Measurements from ENCODE around the gene MERTK.
"Not testable (repeated sequence)": the region's sequence is repeated elsewhere in the genome, so short reads cannot be mapped to it uniquely, and the experiment has no call there.

MERTK gene

DNA sequence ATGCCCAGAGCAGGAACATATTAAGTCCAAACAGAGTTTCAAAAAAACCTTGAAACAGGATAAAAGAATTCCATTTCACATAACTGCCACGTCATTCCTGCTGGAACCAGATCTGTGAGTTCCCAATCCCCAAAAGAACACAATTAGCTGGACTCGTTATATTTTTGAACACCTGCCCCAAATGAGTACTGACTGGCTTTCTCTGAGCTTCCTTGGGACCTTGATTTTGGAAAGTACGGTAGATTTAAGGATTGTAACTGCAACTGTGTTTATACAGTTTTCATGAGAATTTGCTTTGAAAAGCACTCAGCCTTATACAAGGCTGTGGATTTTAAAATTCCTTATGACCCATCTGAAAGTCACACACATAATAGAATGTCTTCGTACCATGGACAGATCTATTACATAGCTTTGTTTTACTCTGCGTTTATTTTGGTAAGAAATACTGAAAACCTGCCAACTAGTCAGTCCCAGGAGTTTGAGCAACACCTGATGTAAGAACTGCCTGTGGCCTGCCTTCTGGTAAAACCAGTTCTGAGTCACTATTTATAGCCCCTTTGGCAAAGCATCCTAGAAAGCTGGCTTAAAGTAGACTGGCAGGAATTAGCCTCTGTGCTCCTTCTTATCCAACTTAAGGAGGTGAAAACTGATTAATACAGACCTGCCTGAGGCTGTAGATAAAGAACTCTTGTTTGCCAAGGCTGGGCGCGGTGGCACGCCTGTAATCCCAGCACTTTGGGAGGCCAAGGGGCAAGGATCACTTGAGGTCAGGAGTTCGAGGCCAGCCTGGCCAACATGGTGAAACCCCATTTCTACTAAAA lies 48.1 kb downstream of the MERTK start:
- peak in 2 of 14 donors; percentile 36 to 37 for DNase-seq

GRCh38 chr2:111947219-111947618 lies 48.8 kb downstream of the MERTK start:
- no peak for DNase-seq

GRCh38 chr2:111948832-111949231 lies 50.4 kb downstream of the MERTK start:
- DNase-seq = no peak

DNA sequence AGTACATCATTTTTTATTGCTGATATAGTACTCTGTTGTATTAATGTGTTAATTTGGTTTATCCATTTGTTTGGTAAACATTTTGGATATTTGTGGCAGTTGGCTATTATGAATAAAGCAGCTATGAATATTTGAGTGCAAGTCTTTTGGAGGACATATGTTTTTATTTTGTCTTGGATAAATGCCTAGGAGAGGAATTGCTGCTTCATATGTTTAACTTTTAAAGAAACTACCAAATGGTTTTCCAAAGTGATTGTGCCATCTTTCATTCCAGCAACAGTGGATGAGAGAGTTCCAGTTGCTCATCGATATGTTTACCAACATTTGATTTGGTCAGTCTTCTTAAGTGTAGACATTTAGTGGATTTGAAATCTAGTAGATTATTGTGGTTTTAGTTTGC lies 51.8 kb downstream of the MERTK start:
- no peak for DNase-seq

- no peak for DNase-seq
Observed at GRCh38 chr2:111951486-111951885, 53.1 kb downstream of the MERTK start.

DNA sequence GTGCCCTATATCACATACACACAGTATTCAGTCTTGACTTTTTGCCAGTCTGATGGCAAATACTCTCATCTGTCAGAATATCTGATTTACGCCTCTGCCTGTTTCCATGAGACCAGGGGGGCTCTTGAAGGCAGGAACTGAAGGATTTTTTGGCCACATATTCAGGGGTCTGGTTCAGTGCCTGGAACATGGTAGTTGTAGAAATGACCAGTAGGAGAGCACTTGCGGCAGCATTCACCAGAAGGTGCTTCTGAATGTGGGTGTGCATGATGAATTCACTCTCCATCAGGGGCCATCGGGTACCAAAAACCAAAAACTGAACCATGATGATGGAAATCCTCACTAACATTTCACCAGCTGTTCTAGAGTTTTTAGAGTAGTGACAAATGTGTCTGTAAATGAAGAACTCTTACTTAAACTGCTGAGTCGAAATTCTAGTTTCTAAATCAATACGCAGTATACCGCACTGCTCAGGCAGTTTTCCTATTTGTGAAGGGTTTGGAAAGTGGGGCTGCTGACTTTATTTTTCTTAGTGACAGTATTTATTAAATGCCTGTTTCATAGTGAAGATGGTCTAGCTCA lies 54.6 kb downstream of the MERTK start:
- no peak for DNase-seq

DNA sequence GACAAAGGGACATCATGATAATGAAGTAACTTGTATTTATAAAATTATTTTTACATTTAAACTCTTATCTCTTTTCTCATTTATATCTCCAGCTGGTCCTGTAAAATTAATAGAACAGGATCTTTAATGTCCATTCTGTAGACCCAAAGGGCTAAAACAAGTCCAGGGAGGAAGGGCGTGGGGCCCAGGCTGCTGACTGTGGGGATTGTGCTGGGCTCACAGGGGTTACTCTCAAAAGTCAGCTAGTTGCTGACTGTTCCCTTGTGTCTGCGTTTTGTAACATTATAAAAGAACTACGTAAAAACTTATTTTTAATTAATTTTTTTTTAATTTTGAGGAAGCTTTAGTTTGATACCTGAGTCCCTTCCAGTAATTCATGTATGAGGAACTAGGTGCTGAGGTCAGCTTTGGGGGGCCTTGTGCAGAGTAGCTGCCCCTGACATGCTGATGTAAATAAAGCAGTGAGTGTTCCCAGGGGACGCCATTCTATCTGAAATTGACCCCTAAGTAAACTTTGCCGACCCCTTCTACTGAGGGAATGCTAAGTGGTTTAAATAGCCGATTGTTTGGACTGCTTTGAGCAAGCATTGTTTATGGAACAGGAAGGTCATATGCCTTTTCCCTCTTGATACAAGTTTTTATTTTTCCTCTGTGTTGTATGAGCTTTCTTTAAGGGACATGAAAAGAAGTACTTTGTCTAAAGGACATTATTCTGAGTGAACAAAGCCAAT lies 56.4 kb downstream of the MERTK start:
- no peak for DNase-seq

- DNase-seq = no peak
Observed at GRCh38 chr2:111957872-111958354, 59.5 kb downstream of the MERTK start.

DNA sequence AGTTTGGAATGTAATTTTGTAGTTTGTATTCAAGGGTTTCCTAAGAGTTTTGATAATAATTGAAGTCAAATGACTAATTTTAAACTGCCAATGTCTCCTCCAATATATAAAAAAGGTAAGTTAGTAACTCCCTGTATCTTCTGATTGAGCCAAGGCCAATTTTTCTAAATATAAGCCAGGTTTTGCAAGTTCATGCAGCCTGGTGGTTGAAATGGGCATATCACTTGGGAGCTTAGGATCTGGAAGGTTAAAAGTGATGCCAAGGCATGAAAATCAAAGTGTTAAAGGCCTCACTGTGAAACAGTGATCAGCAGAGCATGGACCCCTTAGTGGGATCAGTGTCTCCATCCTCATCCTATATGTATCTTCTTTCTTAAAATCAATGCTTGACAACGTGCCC lies 60.5 kb downstream of the MERTK start:
- DNase-seq = no peak

DNA sequence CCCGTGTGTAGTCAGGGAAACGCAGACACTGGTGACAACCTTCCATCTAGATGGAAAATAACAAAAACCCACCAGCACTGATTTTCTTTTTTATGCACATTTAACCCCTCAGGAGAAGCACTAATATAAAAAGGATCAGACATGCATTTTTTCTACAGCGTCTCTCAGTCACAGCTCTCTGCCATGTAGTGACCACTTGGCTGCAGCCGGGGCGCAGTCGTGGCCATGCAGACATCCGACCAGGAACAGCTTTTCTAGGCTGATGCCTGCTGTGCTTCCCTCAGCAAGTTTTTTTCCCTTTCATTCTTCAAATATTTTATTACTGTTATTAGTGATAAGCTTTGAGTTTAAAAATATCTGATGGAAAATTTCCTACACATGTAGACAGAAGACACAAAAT lies 63.3 kb downstream of the MERTK start:
- DNase-seq = no peak

- not testable (repeated sequence) for DNase-seq
Observed at GRCh38 chr2:111963086-111963485, 64.7 kb downstream of the MERTK start.

- DNase-seq = not testable (repeated sequence)
Observed at GRCh38 chr2:111963508-111963907, 65.1 kb downstream of the MERTK start.

DNA sequence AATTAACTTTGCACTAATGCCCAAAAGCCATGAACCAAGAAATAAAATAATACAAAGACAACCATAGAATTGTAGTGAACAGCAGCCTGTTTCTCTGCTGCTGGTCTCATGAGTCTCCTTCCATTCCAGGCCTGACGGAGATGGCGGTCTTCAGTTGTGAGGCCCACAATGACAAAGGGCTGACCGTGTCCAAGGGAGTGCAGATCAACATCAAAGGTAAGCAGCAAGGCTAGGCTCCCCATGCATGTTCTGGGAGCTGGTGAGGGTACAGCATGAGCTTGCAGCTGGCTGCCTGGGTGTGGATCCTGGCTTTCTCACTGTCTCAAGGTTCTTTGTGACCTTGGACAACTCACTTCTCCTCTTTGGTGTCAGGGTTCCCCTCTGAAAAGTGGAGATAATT lies 66.7 kb downstream of the MERTK start:
- DNase-seq = no peak

DNA sequence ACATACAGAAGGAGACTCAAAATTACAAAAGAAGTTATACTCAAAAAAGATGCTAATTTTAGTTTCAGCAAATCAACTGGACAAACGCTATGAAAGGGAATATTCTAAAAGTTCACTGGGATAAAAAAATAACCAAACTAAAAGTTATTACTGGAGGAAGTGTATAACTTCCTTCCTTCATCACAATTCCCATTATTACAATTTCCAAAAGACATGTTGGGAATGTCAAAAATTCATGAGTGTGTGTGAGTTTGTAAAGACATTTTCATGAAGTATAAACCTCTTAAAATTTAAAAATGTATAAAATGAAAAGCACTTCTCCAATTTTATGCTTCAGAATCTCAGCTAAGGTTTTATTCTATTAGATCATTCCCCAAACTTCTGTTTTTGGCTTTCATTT lies 67.8 kb downstream of the MERTK start:
- no peak for DNase-seq

- no peak for DNase-seq
Observed at GRCh38 chr2:111967018-111967417, 68.6 kb downstream of the MERTK start.

DNA sequence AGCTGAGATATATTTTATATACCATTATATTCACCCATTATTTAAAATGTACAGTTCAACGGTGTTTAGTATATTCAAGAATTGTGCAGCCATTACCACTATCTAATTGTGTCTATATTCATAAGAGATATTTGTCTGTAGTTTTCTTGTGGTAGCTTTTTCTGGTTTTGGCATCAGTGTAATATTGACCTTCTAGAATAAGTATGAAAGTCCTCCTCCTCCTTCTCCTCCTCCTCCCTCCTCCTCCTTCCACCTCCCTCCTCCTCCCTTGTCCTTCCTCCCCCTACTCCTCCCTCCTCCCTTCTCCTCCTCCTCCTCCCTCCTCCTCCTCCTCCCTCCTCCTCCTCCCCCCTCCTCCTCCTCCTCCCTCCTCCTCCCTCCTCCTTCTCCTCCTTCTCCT lies 72.0 kb downstream of the MERTK start:
- no peak for DNase-seq

DNA sequence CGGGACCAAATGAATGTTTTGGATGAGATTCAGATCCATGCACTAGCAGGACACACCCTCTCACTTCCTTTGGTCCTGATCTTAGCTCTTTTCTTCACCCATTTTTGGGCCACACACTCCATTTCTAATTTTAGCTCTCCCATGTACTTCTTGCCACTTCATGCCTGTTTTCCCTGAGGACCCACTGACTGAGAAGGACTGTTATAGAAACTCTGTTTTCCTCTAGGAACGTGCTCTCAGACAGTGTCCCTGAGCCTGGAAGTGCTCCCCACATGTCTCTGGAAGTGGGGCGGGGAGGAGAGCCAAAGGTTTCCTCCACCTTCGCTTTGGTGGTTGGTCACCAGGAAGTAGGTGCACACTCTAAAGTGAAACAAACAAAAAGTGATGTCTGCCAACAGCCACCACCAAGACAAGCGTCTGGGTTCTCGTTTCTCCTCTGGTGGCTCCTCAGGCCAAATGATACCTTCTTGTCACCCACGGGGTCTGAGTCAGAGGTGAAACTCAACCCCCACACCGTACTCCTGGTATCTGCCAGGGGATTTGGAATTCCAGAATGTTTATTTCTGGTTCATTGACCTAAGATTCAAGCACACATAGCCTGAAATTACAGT lies 74.7 kb downstream of the MERTK start:
- no peak for DNase-seq

DNA sequence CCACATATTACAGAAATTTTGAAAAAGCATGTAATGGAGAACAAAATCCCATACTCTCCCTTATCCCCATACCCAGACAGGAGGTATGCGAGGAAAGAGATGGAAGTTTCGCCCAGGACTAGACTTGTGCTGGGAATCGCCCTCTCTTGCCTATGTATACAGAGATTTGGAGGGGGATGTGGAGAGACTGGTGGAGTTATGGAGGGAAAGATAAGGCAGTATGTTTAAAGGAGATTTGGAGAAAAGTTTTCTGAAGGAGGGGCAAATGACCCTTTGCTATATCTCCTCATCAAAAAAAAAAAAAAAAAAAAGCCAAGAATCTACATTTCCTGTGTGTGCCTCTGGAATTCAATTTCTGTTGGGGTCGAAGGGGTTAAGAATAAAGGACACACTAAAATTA lies 75.3 kb downstream of the MERTK start:
- no peak for DNase-seq

DNA sequence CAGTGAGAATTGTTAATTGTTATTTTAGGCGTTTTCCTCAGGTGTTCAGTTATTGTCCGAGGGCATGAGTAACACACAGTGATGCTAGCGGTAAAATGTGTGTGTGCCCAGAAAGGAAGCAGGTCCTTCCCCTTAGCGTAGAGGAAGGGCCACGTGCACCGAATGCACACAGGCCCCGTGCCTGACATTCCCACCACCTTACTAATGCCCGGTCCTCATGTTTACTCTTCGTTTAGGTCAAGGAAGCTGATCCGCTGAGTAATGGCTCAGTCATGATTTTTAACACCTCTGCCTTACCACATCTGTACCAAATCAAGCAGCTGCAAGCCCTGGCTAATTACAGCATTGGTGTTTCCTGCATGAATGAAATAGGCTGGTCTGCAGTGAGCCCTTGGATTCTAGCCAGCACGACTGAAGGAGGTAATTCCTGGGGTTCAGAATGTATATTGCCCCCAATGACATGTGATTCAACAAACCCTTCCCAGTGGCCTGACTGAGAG lies 76.7 kb downstream of the MERTK start:
- DNase-seq = no peak

DNA sequence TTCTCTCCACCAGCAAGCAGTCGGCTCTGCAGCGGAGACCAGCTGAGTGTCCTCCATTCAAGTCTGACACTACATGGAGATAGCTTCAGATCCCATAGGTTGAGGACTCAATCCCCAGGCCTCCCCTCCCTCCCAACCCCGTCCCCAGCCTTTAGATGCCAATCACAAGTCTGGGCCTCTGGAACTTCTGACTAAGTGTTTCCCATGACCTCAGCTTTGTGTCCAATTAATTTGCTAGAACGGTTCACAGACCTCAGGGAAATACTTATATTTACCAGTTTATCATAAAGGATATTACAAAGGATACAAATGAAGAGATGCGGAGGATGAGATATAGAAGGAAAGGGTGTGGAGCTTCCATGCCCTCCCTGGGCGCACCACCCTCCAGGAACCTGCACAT lies 77.4 kb downstream of the MERTK start:
- no peak for DNase-seq

- DNase-seq = no peak
Observed at GRCh38 chr2:111977240-111977639, 78.8 kb downstream of the MERTK start.

DNA sequence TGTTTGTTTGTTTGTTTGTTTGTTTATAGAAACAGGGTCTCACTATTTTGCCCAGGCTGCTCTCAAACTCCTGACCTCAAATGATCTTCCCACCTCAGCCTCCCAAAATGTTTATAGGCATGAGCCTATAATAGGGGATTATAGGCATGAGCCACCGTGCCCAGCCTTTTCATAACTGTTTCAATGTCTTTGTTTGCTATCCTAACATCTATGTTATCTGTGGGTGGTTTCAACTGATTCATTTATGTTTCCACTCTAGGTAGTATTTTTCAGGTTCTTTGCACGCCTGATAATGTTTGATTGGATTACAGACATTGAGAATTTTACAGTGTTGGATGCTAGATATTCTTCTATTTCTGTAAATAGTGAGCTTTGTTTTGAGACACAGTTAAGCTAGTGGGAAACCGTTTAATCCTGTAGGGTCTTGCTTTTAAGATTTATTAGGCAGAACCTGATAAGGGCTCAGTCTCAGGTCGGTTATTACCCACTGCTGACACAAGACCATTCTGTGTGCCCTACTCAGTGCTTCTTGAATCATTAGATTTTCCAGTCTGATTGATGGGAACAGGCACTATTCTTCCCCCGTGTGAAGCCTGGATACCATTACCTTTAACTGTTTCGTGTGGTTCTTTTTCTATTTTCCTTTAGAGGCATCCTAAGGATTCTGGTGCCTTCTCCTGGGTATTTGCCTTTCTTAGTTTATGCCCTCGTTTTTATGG lies 80.2 kb downstream of the MERTK start:
- no peak for DNase-seq
